Breast epithelium (tissue), 4 donors: ENCODE measurements around the gene TMEM63C. TPM values are rescaled to one million over a fixed set of nuclear protein-coding genes. Genes with fewer than 3 reads are reported as not detected.

Experiments
- DNase-seq, 2 donors: peaks; one replicate each; pipeline ENCODE4 v3.0.0-alpha.2; 2019; ENCODE audit warnings: low spot score in 2 of 2
- H3K27ac ChIP-seq, 2 donors: fragments of 200-600 bp; sonication (generic) in 1 of 2; one replicate each; pipeline ENCODE4 v1.5.1; 2016 to 2019; ENCODE audit warnings: mild to moderate bottlenecking in 1 of 2
- H3K27me3 ChIP-seq, 2 donors: fragments of 200-600 bp; sonication (generic) in 1 of 2; one replicate each; pipeline versions ENCODE4 v1.5.1 to v1.6.0; 2017 to 2019; ENCODE audit warnings: control low read depth in 1 of 2, mild to moderate bottlenecking in 1 of 2
- H3K36me3 ChIP-seq: fragments of 200-600 bp; one replicate; pipeline ENCODE4 v1.5.1; 2019
- H3K4me1 ChIP-seq, 2 donors: fragments of 200-600 bp; sonication (generic); one replicate each; pipeline ENCODE4 v1.5.1; 2016 to 2019; ENCODE audit warnings: control low read depth in 1 of 2
- H3K4me3 ChIP-seq, 3 donors: fragments of 200-600 bp; sonication (generic); 1 replicate in 2 of 3; 2 replicates in 1 of 3; pipeline ENCODE4 v1.5.1; 2016 to 2019; ENCODE audit warnings: mild to moderate bottlenecking in 3 of 3, moderate library complexity in 2 of 3
- H3K9me3 ChIP-seq, 2 donors: fragments of 200-600 bp; sonication (generic) in 1 of 2; one replicate each; pipeline ENCODE4 v1.5.1; 2016 to 2019; ENCODE audit warnings: control low read depth in 1 of 2
- CTCF ChIP-seq, 3 donors: fragments of 450-650 bp; IDR thresholded peaks; one replicate each; pipeline ENCODE4 v1.5.1; 2016 to 2017; ENCODE audit warnings: antibody characterized with exemption in 3 of 3, mild to moderate bottlenecking in 3 of 3, moderate library complexity in 3 of 3
- POLR2A ChIP-seq: fragments of 450-650 bp; IDR thresholded peaks from one replicate; pipeline ENCODE4 v1.6.1; 2016; ENCODE audit warnings: antibody characterized with exemption, mild to moderate bottlenecking, moderate library complexity
- POLR2AphosphoS5 ChIP-seq, 3 donors: sonication (generic); formaldehyde crosslinking; IDR thresholded peaks; one replicate each; pipeline ENCODE4 v1.6.1; 2017; ENCODE audit warnings: antibody characterized with exemption in 3 of 3
- intact Hi-C: fragments of 100-400 bp; cut with DNase I; formaldehyde crosslinking; loops from one replicate; pipeline ENCODE4 v1.15.1; 2023; ENCODE audit warnings: low total_unique reads
- total RNA-seq, 3 donors: library from RNA; depleted of rRNA; stranded (reverse); fragments of >200 nt; gene quantifications; one replicate each; pipeline ENCODE4 v1.1.0, GENCODE V29; 2016

Gene TMEM63C
- total RNA-seq, 3 donors from 2014 or later = 0.16 to 8.0 (median 3.9) TPM

DNA sequence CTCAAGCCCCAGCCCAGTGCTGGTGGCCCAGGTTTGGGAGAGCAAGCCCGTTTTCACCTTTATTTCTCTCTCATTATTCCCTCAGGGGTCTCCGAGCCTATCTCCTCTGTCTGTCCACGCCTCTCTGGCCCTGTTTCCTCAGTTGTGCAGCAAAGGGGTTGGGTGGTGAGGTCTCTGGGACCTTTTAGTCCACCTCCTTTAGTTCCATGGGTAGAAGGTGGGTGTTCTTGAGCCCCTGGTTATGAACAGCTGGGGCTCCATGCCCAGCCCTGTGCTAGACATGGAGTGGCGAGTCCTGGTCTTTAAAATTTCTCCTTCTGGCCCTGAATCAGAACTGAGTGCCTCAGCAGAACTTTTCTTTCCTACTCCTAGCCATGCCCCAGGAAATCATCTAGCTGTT lies 90.7 kb downstream of the TMEM63C start:
- no peak for DNase-seq
- intact Hi-C loops = no loop called here
- H3K36me3 ChIP-seq = no peaks in the 10 kb centered on the region
- peaks cover 3 to 36% of the 10 kb centered on the region in 2 donors for H3K27me3 ChIP-seq
- H3K4me3 ChIP-seq = no peak overlapping the region
- H3K9me3 ChIP-seq = peaks cover 9 to 17% of the 10 kb centered on the region in 2 donors
- no peak overlapping the region for H3K27ac ChIP-seq
- no peak for TF ChIP-seq CTCF (IDR thresholded peaks at IDR 0.05)
- TF ChIP-seq POLR2A = no peak
- TF ChIP-seq POLR2AphosphoS5 (IDR thresholded peaks at IDR 0.05) = no peak
- H3K4me1 ChIP-seq = no peaks in the 10 kb centered on the region

DNA sequence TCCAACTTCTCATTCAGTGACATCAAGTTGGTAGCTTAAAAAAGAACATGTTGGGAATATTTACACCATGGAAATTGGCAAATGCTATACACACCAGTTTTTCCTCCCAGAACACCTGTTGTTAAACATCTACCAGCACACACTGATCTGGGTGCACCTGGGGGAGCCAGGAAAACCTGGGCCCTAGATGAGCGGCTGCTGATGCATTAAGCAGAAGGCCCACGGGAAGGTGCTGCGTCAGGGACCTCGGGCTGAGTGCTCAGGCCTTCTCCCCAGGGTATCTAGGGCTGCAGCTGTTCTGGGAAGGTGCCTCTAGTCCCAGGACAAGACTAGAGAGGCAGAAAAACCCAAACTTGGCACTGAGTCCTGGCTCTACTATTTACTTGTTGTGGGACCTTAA lies 92.2 kb downstream of the TMEM63C start:
- TF ChIP-seq POLR2A (no peak), POLR2AphosphoS5 (IDR thresholded peaks at IDR 0.05) (no peak), CTCF (IDR thresholded peaks at IDR 0.05) (no peak)
- Histone ChIP-seq H3K27ac (no peak overlapping the region), H3K4me1 (no peaks in the 10 kb centered on the region), H3K36me3 (no peaks in the 10 kb centered on the region), H3K27me3 (peaks cover 3 to 36% of the 10 kb centered on the region in 2 donors), H3K9me3 (peaks cover 0 to 9% of the 10 kb centered on the region in 2 donors), H3K4me3 (no peak overlapping the region)
- intact Hi-C loops = no loop called here
- DNase-seq = no peak

DNA sequence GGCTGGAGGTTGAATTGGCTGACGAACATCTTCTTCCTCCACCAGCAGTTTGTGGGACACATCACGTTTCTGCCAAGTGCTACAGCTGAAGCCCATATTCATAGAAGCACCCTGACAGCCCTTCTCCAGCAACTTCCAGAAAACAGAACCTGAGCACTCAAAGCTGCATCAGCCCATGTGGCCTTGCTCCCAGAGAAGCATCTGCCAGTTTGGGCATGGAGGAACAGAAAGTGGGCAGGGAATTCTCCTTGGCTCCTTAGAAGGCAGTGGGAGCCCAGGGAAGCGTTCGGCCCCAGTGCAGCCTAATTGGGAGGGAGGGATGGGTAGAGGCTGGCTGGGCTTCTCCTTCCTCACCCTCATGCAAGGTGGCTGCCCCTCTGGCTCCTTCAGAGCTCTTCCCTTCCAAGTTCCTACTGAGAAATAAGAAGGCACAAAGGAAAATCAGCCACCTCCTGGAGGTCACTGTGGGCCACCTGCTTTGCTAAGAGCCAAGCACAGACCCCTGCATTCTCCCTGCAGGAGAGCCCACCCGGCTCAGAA lies 93.5 kb downstream of the TMEM63C start:
- TF ChIP-seq POLR2A = no peak
- no peak for TF ChIP-seq POLR2AphosphoS5 (IDR thresholded peaks at IDR 0.05)
- TF ChIP-seq CTCF (IDR thresholded peaks at IDR 0.05) = no peak
- Histone ChIP-seq H3K4me3 (no peak overlapping the region), H3K9me3 (peaks cover 0 to 9% of the 10 kb centered on the region in 2 donors), H3K27ac (no peak overlapping the region), H3K27me3 (peaks cover 3 to 26% of the 10 kb centered on the region in 2 donors), H3K36me3 (no peaks in the 10 kb centered on the region), H3K4me1 (no peaks in the 10 kb centered on the region)
- no peak for DNase-seq
- intact Hi-C loops = no loop called here

DNA sequence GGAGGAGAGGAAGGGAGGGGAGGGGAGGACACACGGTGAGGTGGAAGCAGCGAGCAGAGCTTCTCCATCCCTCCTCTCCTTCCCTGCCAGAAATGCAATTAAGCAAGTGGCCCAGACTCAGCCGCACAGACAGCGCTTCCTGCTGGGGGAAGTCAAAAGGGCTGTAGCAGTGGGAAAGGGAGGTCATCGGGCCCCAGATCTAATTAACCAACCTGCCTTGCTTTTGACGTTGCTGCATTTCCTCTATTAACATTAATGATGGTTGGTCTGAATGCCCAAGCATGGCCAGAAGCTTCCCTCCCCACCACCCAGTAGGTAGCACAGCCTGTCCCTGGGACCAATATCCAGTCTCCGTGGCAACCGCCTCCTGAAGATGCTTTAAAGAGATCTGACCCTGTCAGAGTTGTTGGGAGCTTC lies 94.0 kb downstream of the TMEM63C start:
- peaks cover 3 to 21% of the 10 kb centered on the region in 2 donors for H3K27me3 ChIP-seq
- no peak overlapping the region for H3K27ac ChIP-seq
- DNase-seq = no peak
- H3K4me3 ChIP-seq = no peak overlapping the region
- no peak for TF ChIP-seq POLR2A
- no peak for TF ChIP-seq CTCF (IDR thresholded peaks at IDR 0.05)
- TF ChIP-seq POLR2AphosphoS5 (IDR thresholded peaks at IDR 0.05) = no peak
- no peaks in the 10 kb centered on the region for H3K4me1 ChIP-seq
- intact Hi-C loops = no loop called here
- peaks cover 0 to 9% of the 10 kb centered on the region in 2 donors for H3K9me3 ChIP-seq
- no peaks in the 10 kb centered on the region for H3K36me3 ChIP-seq

GRCh38 chr14:77276295-77276935 lies 94.8 kb downstream of the TMEM63C start:
- H3K4me3 ChIP-seq = no peak overlapping the region
- H3K27me3 ChIP-seq = peaks cover 0 to 13% of the 10 kb centered on the region in 2 donors
- no peak overlapping the region for H3K27ac ChIP-seq
- intact Hi-C loops = no loop called here
- H3K36me3 ChIP-seq = no peaks in the 10 kb centered on the region
- H3K4me1 ChIP-seq = no peaks in the 10 kb centered on the region
- H3K9me3 ChIP-seq = peaks cover 0 to 9% of the 10 kb centered on the region in 2 donors
- DNase-seq = no peak
- no peak for TF ChIP-seq POLR2AphosphoS5 (IDR thresholded peaks at IDR 0.05)
- TF ChIP-seq CTCF (IDR thresholded peaks at IDR 0.05) = no peak
- TF ChIP-seq POLR2A = no peak
